Astrocyte (in vitro differentiated cells and primary cell): ENCODE results near the gene VOPP1.

Experiments
- CTCF ChIP-seq: IDR thresholded peaks from 2 replicates; pipeline ENCODE4 v1.5.1; 2011; ENCODE audit warnings: low read depth, mild to moderate bottlenecking, inconsistent platforms, low read length, moderate library complexity; ENCODE audit not compliant: insufficient read depth
- EZH2 ChIP-seq: IDR thresholded peaks from 2 replicates; pipeline ENCODE4 v1.6.1; 2012; ENCODE audit warnings: mild to moderate bottlenecking, low read length, inconsistent platforms; ENCODE audit not compliant: insufficient read depth

GRCh38 chr7:55518836-55519235, 53.5 kb downstream of the VOPP1 start:
- no peak for TF ChIP-seq EZH2
- no peak for TF ChIP-seq CTCF
